Effector CD8-positive, alpha-beta T cell (primary cell): ENCODE results near the gene SLC48A1.

Experiments used
- DNase-seq: peaks from one replicate; lab custom pipeline; 2025; lab: John Stamatoyannopoulos, UW

SLC48A1 gene

DNA sequence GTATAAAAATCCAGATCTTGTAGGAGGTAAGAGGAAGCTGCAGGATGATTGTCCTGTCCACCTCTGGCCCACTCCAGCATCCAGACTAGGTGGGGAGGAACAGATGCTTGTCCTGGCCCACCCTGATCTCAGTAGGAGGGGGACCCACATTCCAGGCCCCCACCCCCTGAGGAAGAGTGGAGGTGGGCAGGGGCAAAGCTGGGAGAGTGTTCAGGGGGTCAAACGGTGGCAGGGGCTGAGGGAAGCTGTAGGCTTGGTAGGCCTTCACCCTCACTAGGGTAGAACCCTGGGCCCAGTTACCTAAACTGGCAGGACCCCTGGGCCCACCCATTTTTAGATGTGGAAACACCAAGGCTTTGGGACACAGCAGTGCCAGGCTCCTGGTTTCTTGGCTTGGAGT lies 4.1 kb downstream of the SLC48A1 start:
- no peak for DNase-seq

DNA sequence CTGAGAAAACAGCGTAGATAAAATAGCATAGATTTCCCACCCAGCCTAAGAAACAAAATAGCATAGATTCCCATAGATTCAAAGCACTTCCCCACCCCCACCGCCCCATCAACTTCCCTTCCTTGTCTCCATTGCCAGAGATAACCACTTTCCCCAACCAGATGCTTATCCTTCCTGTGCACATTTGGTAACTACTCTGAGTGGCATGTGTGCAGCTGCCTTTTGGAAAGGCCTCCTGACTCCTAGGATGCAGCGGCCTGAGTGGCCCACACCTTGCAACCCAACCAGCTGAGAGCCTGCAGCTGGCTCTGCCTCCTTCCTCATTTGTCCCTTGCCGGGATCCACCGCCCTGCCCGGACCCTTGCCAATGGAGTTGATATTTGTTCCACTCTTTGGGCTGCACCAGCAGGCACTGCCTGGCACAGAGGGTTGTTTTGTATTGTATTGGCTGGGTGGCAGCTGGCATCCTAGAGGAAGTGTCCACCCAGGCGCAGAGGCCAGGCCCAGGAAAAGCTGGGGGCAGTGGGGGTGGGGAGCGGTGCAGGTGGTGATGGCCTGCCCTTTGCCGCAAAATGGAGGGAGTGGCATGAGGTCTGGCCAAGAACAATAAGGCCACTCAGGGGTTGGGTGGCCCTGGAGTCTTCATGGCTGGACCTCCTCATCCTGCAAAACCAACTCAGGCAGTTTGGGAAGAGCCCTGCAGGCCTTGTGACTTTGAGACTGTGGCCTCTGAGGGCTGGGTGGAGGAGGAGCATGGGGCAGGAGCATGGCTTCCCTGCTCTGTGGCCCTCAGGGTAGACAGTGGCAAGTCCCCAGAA lies 4.9 kb downstream of the SLC48A1 start:
- no peak for DNase-seq

DNA sequence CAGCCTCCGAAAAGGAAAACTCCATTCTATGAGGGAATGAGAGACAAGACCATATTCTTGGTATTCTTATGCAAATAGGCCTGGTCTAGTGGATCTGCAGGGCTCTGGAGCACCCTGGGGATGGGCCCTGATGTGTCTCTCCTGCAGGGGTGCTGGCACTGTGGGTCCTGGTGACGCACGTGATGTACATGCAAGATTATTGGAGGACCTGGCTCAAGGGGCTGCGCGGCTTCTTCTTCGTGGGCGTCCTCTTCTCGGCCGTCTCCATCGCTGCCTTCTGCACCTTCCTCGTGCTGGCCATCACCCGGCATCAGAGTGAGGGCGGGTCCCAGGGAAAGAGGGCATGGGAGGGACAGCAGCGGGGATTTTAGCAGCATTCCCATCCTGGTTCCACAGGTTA lies 5.8 kb downstream of the SLC48A1 start:
- DNase-seq, result no peak

DNA sequence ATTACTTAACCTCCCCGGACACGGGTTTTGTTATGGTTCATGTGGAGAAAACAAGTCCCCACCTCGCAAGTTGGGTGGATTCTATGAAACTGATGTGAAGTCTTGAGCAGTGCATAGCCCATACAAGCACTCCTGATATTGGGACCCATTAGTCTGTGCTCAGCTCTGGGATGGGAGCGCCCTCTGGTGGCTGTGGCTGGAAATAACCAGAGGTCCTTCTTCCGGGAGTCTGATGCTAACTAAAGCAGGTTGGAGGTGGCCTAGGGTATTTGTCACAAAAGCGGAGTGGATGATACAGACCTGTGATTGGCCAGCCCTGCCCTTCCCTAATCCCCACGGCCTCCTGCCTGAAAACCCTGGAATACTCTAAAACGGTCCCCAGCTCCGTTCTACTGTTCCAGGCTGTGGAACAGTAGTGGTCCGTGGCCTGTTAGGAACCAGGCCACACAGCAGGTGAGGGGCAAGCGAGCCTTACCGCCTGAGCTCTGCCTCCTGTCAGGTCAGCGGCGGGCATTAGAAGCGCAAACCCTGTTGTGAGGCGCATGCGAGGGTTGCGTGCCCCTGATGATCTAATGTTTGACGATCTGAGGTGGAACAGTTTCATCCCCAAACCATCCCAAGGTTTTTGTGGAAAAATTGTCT lies 6.4 kb downstream of the SLC48A1 start:
- DNase-seq, result peak; percentile 90

DNA sequence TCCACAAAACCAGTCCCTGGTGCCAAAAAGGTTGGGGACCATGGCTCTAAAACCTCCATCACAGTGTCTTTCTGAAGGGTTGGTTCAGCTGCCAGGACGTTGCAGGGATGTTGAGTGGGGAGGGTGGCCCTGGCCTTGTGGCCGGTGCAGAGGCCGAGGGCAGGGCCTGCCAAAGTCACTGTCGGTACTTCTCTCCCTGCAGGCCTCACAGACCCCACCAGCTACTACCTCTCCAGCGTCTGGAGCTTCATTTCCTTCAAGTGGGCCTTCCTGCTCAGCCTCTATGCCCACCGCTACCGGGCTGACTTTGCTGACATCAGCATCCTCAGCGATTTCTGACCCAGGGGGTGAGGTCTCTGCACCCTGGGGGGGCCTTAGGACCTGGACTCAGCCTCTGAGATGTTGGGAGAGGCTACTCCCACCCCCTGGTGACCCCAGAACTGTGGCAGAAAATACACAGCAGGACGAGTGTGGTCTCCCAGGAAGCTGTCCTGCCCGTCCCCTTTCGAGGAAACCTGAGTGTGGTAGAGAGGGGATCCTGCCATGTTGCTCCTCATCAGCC lies 7.0 kb downstream of the SLC48A1 start:
- DNase-seq, result no peak

DNA sequence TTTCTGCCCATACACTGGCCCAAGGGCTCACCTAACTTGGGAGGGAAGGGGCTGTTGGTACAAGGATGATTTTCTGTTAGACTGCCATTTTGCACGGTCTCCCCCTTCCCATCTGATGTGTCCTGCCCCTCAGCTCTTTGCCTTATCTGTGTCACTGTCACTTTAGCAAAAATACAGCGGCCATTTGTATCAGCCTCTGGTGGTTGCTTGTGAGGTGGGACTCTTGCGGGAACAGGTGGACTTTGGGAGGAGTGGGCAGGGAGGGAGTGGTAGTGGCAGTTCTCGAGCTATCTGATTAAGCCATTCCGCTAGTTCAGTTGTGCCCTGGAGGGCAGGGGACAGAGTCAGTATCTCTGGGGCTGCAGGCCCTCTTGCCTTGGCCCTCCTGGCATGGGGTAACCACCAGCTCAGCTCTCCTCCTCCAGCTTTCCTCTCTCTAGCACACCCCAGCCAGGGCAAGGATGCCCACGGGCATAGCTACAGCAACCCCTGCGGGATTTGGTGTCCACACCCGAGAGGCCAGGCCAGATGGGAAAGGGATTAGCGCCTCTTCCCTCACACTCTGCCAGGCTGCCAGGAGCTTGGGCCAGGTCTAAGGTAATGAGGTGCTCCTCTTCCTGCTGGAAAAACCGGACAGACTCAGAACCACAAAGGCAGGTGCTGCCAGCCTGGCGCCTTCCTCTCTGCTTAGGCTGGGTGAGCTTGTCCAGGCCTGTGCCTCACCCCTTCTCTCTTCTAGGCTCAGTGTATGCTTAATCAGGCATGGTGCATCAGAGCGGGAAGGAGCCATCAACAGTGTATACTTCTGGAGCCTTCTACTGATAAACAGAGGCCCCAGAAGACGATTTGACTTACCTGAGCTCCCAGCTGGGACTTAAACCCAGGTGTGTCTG lies 8.7 kb downstream of the SLC48A1 start:
- no peak for DNase-seq

DNA sequence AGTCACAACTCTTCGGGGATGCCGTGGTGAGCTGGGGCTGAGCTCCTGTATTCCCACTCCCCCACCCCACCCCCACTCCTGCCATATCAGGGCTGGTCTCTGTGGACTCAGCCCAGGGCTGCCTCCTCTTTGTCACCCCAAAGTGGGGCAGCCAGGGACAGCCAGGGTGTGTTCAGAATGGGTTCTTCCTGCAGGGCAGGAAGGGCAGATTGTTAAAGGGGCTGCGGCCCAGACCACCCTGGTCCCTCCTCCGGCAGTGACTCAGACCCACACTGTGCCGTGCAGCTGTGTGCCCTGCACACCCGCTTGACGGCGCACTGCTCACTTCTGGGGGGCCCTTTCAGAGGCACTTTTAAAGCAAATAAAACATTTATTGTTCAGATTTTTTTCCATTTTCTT lies 9.3 kb downstream of the SLC48A1 start:
- no peak for DNase-seq

DNA sequence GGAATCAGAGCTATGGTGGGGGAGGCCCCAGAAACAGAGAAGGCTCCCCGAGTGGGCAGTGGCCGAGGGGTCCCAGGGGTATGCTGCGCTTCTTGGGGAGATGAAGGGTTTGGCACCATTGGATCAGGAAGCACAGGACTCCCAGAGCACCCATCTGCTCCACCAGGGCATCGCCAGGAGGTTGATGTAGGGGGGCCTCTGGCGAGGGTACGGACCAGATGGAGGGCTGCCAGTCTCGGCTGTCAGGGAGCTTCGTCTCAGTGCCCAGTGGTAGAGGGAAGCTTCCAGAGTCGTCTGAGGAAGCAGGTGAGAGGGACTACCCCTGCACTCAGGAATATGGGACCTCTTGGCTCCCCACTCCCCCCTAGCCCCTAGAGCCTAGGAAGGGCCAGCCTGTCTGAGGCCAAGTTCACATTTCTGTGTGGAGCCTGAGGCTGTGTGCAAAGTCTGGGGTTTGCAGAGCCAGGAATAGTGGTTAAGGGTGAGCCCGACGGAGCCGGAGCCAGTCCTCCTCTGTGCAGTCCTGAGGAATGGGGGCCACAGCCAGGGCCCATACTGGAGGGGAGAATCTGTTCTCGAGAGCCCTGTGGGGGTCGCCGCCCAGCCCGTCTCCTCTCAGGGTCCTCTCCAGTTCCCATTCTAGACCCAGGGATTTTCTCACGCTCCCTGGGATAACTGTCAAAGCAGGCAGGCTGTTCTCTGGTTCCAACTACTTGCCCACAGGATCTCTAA lies 10.2 kb downstream of the SLC48A1 start:
- no peak for DNase-seq

DNA sequence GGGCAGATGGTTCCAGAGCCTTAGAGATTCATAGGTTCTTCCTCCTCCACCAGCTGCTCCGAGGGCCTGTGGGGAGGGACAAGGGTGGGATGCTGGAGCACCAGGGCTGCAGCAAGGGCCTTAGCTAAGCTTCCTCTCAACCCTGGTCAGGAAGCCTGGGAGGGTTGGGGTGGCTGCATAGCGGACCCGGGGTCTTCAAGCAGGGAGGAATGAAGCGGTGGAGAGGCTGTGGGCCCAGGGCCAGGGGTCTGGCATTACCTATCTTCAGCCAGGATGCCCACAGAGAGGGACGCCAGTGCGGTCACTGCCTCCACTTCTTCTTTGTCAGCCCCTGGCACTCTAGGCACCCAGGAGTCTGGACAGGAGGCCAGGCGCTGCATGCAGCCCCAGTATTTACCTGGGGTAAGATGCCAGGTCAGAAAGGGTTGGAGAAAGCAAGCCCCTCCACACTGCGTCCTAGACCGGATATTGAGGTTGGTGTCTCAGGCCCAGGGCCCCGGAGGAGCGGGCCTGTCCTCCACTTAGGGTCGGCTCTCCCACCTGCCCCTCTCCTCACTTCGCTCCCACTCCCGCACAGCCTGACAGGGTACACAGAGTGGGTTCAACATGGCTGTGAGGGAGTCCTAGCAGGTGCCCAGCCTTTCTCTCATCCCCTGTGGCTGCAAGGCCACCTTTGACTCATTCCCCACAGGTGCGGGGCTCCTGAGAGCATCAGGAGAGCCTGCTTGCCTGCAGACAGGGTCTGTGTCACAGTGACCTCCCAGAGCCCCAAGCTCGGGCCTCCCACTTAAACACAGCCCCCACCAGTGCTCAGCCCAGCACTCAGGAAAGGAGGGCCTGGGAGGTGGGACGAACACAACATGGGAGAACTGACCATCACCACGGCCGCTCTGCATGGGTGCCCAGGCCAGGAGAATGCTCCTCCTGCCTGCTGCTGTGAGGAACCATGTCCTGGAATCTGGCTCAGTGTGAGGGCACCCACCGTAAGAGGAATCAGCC lies 11.1 kb downstream of the SLC48A1 start:
- DNase-seq, result no peak

DNA sequence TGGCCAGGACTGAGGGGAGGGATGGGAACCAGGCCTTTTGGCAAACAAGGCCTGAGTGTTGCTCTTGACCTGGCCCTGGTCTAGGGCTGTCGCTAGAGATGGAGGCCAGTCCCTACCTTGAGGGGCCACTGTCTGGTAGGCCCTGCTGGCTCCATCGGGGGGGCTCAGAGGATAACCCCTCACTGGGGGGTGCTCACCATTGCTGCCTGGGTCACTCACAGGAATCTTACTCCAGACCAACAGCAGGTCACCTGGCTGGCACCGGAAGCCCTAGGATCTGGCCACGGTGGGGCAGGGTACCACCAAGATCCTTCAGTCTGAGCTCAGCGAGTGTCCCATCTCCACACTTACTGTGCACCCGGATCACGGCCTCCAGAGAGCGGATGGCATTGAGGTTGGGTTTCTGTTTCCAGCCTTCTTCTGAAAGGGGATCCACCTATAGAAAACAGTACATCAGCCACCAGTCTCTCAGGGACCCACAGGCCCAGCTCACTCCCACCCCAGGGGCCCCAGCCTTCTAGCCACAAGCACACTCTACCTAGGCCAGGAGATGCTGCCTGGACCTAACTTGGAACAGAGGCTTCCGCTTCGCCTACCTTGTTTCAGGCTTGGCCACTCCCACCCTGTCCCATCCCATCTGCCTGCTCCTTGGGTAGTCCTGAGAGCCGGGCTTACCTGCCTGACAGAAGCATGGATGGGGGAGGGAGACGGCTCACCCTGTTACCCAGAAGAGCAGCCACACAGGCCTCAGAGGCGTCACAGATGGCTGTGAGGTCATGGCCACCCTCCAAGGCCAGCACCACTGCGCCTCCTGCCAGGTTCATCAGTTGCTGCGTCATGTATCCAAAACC lies 12.2 kb downstream of the SLC48A1 start:
- no peak for DNase-seq

DNA sequence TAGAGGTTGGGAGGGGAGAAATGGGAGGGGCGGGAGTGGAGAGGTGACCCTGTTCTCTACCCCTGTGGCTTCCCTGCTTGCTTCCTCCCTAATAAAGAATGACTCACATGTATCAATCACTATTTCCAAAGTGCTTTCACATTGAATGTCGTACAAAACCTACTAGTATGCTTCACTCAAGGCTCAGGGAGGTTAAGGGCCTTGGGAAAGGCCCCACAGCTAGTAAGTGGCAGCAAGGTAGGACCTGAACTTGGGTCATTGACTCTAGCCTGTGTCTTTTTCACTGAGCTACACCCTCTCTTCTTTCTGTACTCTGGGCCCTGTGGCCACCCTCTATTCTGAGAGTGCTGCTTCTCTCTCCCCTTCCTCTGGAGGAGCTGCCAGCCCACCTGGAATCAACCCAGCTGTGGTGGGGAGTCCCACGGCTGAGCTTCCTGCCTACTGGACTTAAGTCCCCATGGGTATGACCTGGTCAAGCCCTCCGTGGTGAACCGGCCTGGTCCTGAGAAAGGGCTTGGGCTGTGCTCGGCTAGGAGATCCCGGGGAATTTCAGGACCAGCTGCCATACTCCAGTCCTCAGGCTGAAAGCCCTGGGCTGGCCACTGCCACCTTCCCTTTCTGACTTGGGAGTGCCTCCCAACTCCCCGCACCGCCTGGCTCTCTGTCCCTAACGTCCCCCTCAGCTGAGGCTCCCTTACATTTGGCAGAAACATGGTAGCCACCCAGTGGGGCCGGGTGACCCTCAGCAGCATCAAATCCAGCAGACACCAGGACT lies 13.0 kb downstream of the SLC48A1 start:
- no peak for DNase-seq

DNA sequence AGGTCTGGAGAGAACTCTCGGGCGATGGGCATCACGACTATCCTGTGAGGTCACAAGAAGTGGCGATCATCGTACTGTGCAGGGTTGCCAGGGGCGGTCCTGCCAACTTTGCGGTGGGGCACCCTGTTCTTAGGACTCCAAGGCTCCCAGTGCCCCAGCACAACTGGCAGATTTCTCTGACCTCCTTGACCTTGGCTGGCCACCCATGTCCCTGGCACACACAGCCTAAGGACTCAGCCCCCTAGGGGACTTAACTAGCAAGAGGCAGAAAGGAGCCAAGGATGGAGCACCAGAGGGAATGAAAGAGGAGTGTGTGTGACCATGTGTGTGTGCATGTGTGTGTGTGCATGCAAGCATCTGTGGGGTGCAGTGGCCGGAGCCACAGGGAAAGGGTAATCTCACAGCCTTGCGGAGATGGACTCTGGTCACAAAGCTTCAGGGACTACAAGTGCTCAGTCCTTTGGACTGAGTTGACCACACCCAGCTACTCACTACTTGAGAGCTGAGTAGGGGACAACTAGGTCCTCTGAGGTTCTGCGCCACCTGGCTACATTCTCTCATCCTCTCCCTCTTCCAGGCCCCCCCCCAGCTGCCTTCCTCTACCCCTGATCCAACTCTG lies 13.7 kb downstream of the SLC48A1 start:
- no peak for DNase-seq

DNA sequence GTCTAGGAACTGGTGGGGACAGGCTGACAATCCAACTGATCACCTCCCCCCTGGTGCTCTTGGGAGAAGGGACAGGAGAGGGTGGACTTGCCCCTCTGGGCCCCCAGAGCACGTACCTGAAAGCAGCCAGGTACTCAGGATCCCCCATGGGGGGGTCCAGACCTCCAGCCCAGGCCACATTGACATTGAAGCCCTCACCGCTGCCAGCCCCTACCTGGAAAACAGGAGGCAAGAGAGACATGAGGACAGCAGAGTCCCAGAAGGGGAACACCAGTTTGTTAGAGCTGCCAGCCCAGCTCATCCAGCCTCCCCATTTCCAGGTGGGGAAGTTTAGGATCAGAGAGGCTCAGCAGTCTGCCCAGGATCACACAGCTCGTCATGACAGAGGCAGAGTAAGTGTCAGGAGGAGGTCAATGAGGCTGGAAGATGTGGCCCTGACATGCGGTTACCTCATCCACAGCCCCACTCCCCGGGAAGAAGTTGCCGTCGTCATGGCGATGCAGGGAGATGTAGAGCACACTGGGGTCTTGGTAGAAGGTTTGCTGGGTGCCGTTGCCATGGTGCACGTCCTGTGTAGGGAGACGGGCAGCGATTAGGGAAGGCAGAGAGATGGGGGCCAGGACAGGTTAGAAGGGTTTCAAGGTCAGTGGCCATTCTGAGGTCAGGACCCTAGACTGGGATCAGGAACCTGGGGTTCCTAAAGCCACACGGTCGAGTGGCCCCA lies 14.7 kb downstream of the SLC48A1 start:
- no peak for DNase-seq

DNA sequence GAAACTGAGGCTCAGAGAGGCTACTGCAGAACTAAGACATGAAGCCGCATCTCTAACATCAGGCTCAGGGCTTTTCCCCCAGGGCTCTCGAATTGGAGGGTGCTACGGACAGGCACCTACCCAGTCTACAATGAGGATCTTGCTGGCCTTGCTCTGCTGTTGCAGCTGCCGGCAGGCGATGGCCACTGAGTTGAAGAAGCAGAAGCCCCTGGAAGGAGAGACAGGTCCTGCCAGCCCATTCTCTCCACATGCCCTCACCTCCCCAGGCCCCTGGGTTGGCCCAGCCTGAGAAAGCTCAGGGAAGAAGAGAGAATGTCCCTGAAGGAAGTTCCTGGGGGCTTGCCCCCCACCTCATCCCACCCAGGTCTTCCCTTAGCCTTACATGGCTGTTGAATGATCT lies 16.1 kb downstream of the SLC48A1 start:
- DNase-seq, result no peak

DNA sequence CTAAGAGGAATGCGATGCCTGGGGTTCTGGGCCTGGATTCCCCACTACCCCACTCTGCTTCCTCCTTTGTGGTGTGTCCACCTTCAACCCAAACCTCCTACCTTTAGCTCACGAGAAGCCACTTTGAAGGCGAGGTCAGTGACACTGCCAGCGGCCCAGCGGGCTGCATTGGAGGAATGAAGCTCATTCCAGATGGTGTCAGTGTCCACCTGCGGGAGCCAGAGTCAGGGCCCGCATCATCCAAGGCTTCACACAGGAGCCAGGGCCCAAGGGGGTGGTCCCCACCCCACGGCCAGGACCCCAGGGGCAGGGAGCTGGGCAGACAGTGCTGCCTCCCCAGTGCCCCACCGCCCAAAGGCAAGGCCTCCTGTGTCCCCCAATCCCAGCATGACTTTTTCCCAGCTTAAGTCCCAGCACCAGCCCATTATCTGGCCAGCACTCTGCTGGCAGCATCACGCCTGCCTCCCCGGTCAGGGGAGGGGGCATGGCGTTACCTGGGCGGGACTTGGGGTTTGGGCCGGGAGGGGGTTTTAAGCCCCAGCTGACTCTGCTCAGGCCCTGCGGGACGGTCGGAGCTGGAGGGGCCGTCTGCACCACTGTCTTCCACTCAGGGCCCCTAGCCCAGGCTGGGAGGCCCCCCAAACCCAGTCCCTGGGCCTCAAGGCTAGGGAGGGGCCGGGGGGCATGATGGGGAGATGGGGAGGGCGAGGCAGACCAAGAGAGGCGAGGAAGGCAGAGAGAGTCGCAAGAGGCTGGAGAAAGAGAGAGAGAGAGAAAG lies 16.9 kb downstream of the SLC48A1 start:
- DNase-seq, result no peak

DNA sequence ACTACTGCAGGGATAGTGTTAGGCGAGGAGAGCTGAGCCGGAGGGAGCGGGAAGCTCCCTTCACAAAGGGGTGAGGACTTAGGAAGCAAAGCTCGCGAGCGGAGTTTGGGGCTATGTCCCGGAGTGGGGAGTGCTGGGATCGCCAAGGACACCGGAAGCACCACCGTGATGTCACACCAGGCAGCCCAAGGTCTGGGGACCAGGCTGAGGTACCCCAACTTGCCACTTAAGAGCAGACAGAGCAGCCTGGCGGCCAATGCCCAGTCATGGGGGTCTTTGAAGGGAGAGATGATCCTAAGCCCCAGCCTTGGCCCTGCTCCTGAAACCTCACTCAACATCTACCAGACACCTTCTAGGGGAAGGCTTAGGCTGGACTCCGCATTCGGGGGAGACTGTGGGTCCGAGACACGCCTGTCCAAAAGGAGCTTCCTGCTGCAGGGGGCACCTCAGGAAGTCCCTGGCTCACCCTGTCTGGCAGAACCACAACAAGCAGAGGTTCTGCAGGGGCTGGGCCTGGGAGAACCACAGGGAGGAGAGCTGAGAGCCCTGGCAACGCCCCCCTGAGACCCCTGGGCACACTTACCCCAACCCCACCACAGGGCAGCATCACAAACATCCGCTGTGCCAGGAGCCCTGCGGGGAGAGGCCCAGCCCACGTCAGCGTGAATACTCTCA lies 17.8 kb downstream of the SLC48A1 start:
- no peak for DNase-seq
